Skin of body (tissue), 2 donors: ENCODE data around the gene NEK2. TPM values are rescaled to one million over a fixed set of nuclear protein-coding genes. Genes with fewer than 3 reads are reported as not detected.
"Not testable (repeated sequence)": the region's sequence is repeated elsewhere in the genome, so short reads cannot be mapped to it uniquely, and the experiment has no call there.

Source experiments
- DNase-seq: peaks from one replicate; lab custom pipeline; 2025; lab: John Stamatoyannopoulos, UW
- total RNA-seq: library from RNA; depleted of rRNA; stranded (reverse); fragments of >200 nt; gene quantifications from one replicate; pipeline ENCODE4 v1.2.3, GENCODE V29; 2014

Gene NEK2
- total RNA-seq, 1 donor from 2014 or later, result 8.9 TPM

DNA sequence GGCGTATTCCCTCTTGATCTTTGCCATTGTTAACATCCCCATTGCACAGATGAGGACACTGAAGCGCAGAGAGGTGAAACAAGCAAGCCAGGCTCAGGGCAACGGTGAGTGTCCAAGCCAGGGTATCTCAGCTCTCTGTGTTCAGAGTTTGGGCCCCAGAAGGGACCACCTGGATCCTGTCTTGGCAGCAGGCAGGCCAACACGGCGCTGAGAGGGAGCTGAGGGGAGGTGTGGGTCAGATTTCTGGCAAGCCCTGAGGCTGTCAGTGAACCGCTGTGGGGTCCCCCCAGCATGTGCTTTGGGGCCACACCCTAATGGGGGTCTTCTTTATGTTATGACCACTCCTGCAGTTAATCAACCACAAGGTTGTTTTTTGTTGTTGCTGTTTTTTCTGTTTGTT lies 23.1 kb downstream of the NEK2 start:
- no peak for DNase-seq

DNA sequence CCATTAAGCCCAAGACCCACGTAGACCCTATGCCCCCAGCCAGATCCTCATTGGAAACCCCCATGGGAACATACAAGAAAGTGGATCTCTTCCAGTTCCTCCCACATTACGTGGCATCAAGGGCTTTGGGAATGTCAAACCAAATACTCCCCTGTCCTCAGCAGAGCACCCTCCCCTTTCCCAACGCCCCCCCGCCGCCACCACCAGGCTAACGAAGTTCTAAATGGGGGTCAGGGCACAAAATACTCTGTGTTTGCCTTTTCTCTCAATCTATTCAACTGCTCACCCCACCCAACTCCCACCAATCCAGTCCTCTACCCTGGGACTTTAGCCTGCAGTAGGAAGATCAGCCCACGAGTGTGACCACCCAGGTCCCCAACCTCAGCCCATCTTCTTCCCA lies 24.5 kb downstream of the NEK2 start:
- DNase-seq, result no peak

DNA sequence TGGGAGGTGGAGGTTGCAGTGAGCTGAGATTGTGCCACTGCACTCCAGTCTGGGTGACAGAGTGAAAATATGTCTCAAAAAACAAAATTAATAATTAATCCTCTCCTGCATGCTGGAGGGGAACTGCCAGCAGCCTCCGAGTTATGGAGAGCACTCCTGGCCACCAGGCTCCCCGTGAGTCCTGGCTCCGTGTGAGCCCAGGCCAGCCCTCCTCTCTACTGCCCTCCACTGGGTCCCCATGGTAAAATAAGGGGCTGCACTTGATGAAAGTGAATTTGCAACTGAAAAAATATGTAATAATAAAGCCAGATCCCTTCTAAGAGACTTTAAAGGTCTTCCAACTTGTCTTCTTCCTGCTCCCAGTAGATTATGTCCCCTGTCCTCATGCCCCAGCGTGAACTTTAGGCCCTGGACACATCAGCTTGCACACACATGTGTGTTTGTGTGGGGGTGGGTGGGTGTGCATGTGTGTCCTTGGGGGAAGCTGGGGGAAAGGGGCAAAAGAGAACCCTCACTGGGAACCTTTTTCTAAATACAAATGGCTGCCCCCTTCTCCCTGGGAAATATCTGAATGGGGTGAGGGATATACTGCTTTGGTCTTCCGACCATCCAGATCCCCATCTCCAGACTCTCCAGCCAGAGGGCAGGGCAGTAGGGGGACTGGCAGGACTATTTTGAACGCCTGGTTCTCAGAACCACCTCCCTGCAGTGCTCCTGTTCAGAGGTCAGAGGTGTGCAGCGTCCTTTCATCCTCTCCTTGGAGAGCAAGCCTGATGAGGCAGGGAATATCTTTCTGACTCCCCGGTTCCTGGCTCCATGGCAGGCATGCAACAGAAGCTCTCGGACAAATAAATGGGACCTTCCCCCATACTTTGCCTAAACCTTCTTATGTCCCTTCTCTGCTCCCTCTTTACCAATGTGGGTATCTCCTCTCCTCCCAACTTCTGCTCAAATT lies 26.2 kb downstream of the NEK2 start:
- no peak for DNase-seq

DNA sequence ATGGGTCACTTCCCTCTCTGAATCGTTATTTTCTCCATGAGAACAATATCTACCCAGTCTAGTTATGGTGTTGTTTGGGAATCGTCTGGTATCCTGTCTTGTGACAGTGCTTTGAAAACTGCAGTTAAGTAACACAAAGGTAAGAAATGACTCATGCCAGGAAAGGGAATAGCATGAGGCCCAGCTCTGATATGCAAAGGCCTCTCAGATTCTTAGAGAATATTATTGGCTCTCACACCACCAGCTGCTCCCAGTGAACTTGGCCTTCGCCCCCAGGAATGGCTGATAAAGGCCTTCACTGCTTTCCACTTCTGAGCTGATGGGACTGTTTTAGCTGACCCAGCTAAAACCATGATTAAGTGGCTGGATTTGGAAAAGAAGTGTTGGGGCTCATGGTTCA lies 27.1 kb downstream of the NEK2 start:
- DNase-seq, result no peak

DNA sequence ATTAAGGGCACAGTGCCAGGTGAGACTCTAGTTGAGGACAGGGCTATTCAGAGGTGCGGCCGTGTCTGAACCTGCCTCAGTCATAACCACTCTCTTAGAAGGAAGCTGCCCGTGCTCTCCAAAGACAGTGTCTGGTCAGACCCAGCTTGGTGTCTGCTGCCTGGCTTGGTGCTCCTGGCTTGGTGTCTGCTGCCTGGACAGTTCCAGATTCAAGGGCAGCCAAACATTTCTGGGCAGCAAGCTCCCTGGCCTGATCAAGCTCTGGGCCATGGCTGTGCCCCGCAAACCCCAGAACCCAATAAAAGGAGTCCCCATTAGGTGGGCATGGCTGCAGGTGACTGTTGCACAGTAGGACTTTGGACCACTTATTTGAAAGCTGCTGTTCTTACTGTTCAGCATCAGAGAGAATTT lies 27.7 kb downstream of the NEK2 start:
- no peak for DNase-seq

DNA sequence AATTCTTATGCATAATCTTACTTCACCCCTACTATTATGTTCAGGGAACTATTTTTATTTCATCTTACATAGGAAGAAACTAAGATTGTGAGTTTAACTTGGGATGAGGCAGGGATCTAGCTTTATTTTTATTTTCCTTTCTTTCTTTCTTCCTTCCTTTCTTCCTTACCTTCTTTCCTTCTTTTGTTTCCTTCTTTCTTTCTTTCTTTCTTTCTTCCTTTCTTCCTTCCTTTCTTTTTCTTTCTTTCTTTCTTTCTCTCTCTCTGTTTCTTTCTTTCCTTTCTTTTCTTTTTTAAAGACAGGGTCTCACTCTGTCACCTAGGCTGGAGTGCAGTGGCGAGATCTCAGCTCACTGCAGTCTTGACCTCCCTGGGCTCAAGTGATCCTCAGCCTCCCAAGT lies 28.9 kb downstream of the NEK2 start:
- no peak for DNase-seq

DNA sequence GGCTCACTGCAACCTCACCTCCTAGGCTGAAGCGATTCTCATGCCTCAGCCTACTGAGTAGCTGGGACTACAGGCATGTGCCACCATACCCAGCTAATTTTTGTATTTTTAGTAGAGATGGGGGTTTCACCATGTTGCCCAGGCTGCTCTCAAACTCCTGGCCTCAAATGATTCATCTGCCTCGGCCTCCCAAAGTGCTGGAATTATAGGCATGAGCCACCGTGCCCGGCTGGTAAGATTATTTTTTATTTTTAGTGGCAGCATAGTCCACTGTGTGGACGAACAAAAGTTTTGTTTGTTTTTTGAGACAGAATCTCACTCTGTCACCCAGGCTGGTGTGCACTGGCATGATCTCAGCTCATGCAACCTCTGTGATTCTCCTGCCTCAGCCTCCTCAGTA lies 29.8 kb downstream of the NEK2 start:
- DNase-seq, result not testable (repeated sequence)

DNA sequence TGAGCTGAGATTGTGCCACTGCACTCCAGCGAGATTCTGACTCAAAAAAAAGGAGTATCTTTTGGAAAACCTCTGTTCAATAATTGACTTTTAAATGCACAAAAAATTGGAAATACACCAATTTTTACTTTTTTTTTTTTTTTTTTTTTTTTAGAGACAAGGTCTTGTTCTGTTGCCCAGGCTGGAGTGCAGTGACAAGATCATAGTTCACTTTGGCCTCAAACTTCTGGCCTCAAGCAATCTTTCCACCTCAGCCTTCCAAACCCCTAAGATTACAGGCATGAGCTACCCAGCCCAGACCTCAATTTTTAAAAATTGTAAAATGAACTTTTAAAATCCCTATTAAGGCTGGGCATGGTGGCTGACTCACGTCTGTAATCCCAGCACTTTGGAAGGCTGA lies 30.8 kb downstream of the NEK2 start:
- DNase-seq, result no peak

DNA sequence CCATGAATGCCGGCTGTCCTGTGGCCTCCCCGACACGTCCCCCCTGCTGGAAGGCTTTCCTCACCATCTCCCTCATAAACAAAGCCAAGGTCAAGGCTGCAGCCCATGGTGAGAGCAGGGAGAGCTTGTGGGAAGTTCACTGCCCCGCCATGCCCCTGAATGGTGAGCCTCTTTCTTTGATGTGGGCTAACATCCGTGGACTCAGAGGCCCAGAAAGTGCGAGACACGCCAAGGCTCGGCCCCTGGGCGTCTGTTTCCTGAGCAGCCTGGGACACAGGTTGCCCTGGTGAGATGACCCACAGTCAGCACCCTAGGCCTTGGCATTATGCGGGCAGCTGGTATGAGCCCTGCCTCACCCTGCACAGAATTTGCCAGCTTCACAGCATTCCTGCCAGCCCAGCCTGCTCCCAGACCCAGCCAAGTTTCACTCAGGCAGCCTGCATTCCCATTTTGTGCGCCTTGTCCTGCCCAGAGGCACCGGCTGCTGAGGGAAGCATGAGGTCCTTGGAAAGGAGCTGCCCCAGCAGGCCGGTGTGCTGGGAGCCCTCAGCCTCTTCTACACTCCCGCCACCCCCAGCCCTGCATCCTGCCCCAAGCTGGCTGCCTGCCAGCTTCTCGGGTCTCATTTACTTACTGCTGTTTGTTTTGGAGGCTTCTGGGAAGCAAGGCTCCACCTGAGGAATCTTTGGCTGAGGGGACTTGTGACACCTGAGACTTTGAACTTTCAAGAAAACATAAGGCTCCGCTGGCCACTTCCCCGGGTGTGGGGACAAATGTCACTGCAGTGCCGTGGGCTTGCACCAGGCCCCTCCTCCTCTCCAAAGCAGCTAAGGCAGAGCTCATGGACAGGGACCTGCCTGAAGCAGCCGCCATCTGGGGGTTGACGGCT lies 31.9 kb downstream of the NEK2 start:
- DNase-seq, result no peak

DNA sequence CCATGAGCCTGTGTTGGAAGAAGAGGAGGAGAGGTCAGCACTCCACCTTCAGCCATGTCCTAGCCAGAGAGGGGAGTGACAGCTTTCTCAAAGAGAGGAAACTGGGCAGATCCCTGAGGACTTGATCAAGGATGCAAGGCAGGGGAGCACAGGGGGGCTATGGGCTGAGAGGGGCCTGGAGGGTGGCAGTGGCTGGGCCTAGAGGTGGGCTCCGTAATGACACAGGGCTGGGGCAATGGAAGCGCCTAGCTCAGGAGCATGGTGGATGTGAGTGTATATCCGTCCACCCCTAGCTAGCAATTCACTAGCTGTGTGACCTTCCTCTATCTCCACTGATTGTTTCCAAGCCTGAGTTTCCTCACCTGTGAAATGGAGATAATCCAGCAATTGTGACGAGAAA lies 32.6 kb downstream of the NEK2 start:
- DNase-seq, result no peak

DNA sequence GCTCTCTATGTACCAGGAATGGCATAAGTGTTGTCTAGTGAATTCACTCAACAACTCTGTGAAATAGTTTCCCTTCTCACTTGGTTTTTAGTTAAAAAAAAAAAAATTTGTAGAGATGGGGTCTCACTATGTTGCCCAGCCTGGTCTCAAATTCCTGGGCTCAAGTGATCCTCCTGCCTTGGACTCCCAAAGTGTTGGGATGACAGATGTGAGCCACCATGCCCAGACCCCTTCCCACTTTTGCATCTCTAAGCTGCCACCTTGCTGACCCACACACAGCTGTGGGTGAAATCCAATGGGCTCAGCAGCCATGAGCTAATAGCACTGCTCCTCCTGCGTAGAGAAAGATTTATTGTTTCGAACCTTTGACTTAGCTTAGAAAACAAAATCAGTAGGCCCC lies 33.5 kb downstream of the NEK2 start:
- DNase-seq, result no peak

DNA sequence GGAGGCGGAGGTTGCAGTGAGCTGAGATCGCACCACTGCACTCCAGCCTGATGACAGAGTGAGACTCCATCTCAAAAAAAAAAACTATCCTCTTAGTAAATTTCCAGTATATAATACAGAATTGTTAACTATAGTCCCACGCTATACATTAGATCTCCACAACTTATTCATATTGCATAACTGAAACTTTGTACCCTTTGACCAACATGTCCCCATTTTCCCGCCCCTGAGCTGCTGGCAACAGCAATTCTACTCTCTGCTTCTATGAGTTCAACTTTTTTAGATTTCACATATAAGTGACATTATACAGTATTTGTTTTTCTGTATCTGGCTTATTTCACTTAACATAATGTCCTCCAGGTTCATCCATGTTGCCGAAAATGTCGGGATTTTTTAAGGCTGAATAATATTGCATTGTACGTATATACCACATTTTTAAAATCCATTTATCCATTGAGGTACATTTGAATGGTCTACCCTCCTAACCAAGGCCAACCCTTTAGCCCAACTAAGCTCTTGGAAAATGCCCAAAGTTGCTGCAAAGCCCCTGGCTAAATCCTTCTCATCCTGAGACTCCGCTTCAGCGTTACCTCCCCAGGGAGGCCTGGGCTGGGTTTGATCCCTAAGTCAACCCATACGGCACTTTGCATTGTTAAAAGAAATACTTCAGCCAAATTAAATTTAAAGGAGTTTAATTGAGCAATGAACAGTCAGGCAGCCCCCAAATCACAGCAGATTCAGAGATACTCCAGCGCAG lies 34.2 kb downstream of the NEK2 start:
- no peak for DNase-seq

DNA sequence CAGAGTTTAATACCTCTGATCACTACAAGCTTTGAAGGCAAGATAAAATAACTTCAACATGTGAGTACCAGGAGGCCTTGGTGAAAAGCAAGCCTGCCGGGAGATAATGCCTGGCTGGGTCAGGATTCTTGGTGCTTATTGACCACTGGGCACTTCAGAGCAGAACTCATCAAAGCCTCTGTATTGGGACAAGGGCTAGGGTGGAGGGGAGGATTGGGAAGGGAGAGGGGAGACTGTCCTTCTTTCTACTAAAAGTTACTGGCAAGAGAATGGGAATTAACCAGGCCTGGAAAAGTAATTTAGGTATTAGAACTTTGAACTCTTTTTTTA lies 35.2 kb downstream of the NEK2 start:
- no peak for DNase-seq

DNA sequence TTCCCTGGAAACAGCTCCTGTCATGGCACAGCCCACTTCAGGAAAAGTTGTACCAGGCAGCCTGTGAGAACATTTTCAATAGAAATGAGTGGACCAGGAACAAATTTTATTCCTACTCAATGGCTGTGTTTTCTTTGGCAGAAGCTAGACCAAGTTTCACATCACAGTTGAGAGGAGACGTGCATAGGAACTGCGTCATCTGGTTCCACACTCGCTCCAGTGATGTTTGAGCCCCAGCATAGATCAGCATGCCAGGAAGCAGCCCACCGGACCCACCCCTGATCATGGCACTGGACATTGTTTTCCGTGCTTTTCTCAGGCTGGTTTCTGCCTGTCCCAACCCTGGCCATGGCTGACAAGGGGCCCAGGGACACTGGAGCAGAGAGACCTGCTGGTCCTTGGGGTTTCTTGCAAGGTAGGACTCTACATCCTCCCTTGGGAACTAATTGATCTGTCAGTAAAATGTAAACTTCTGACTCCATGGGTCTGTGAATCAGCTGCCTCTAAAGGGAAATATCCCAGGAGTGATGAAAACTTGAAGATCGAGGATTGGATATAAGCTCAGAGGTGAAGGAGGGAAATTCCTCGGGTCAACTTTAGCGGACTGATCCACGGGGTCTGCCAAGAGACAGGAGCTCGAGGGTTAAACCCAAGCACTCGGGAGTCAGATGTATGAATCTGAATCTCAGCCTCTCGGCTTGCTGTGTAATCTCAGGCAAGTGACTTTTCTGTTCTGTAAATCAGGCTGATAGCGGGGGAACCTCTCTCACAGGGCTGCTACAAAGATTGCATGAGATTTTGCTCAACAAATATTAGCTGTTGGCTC lies 35.7 kb downstream of the NEK2 start:
- no peak for DNase-seq

DNA sequence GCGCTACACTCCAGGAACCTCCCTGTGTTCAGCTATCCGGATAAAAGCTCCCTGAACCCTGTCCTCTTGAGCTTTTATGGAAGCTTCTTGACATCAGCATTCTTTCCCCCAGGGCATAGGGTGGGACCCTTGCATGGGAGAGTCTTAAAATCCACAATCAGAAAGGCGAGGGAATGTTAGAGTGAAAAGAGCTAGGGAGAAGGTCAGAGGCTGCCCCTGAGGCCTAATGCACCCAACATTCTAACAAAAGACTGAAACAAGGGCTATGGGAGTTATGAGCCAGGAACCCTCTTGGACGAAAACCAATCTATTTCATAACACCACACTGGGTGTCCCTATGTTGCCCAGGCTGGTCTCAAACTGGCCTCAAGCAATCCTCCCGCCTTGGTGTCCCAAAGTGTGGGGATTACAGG lies 36.7 kb downstream of the NEK2 start:
- no peak for DNase-seq

DNA sequence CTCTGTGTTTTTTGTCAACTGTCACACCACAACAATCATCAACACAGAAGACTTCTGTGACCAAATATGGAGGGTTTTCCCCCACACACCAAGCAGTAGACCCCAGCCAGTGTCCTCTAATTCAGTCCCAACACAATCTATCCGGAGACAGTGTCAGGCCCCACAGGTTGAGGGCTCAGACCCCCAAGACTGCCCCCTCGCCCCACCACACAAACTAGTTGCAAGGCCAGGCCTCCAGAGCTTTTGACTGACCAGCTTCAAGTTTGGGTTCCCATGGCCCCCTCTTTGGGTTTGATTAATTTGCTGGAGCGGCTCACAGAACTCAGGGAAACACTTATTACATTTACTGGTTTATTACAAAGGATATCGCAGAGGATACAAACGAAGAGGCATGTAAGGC lies 37.2 kb downstream of the NEK2 start:
- no peak for DNase-seq

DNA sequence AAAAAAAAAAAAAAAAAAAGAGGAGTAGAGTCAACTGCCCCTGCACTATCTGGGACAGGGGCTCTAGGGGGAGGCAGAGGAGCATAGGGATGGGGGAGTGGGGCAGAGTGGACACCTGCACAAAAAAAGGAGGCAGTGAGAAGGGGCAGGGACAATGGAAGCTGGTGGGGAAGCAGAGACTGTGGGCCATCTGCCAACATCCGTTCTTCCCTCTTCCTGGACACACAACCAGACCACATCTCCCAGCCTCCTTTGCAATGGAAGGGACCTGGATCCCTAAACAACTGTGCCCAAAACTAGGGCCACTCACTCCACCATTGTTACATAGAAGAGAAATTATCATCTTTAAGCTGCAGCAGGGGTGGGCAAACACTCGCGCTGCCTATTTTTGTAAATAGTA lies 38.4 kb downstream of the NEK2 start:
- no peak for DNase-seq

DNA sequence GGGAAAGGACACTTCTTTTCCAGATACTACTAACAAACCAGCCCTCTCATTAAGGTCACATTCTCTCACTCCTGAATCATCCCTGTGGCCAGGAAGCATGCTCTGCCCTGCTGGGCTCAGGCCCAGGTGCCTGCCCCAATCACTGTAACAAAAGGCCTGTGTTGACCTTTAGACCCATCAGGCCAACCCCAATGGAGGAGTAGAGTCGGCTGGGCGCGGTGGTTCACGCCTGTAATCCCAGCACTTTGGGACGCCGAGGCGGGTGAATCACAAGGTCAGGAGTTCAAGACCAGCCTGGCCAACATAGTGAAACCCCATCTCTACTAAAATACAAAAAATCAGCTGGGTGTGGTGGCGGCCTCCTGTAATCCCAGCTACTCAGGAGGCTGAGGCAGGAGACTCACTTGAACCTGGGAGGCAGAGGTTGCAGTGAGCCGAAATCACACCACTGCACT lies 38.8 kb downstream of the NEK2 start:
- DNase-seq, result not testable (repeated sequence)

DNA sequence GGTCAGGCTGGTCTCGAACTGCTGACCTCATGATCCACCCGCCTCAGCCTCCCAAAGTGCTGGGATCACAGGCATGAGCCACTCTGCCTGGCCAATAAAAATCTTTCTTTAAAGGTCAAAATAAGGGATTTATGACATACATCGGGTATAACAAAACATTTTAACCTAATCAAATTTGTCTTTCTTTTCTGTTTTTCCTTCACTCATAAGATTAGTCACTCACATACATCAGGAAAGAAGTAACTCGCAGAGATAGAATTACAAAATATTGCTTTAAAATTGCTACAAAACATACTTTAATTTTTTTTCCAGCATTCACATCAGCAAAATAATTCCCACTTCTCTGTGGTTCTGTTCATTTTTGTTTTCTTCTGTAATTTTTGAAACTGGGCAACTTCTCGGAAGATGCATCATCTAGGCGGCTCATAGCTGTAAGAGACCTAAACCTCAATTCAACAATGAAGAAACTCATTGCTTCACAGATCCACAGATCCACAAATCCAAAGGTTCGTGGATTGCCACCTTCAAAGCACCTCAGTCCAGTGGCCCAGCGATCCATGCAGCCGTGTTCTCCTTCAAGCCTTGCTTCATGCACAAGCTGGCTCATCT lies 39.7 kb downstream of the NEK2 start:
- DNase-seq, result no peak

DNA sequence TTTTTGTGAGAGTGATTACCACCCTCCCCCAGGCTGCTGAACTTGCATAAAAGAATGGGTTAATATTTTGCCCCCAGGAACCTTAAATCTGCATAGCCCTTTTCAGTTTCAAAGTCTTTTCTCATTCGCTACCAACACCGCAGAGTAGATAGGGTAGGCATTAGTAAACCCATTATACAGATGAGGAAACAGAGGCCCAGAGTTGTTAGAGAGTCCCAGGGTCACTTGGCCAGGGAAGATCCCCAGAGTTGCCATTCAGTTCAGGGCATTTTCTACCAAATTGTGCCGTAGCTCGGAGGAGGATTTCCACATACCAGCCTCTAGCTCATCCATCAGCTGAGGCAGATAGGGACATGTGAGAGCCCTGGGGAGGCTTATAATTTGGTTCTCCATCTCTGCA lies 40.5 kb downstream of the NEK2 start:
- DNase-seq, result no peak
